ENCODE data around the gene HIPK2. TPM values are rescaled to one million over a fixed set of nuclear protein-coding genes. Genes with fewer than 3 reads are reported as not detected.

Gene HIPK2
- total RNA-seq, 1 donor from 2014 or later, result 29.4 TPM

DNA sequence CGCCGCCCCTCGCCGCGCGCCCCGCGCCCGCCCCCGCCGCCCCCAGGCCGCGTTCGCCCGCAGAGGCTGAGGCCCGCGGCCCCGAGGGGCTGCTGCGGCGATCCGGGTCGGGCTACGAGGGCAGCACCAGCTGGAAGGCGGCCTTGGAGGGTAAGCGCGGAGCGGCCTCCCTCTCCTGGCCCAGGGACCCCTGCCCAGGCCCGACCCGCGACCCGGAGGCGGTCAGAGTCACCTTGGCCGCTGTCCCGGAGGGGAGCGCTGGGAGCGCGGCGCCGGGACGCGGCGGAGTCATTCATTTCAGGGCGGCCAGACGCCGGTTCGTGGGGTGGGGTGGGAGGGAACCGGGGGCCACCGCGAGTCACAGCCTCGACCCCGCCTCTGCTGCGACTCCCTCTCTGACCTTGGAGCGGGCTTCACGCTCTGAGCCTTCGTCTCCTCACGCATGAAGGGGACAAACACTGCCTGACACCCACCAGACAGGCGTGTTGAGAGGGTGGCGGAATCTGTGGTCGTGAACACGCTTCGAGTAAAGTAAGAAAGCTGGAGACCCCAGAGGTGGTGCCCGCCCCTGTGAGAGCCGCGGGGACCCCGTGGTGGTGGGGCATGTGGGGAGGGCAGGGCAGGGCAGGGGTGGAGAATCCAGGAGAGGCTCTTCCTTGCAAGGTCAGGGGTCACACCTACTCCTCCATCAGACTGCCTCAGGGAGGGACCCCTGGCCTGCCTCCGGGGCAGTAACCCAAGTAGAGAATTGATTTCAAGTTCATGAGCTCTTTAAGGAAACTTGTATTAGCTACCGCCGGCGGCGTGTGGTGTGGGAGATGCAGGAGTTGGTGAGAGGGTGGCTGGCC lies 253.6 kb downstream of the HIPK2 start:
- intact Hi-C loops (cut with micrococcal nuclease), result no loop called here

DNA sequence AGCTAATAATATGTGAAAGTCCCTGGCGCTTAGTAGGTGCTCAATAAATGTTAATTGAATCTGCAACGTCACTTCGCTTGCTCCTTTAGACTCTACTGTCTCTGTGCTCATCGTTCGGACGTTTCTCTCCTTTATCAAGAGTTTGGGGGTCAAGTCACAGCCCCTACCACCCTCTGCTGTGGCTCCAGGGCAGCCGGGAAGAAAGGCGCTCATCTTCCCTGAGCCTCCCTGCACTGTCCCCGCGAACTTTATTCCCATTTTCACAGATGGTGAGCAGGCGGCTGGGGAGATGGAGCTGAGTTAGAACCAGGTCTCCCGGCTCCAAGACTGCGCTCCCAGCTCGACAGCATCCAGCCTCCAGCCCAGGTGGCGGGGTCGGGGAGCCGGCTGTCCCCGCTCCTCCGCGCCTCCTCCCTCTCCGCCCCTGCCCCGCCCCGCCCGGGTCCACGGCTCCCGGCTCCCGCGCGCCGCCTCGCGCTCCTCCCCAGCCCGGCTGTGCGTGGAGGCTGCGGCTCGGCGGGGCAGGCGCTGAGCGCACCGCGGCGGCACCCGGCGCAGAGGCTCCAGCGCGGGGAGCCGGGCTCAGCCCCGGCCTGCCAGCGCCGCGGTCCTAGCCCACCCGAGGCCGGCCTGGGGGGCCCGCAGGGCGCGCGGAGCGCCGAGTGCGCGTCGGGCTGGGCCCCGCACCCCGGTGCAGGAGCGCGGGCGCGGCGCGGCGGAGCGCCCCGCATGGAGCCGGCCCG lies 254.4 kb downstream of the HIPK2 start, which contains the start of gene CLEC2L:
CLEC2L (plus strand) TSS at position 487 of the 743 bp plus-strand sequence; CDS start at position 730, 243 bp downstream.
- intact Hi-C loops (cut with micrococcal nuclease), result no loop called here

DNA sequence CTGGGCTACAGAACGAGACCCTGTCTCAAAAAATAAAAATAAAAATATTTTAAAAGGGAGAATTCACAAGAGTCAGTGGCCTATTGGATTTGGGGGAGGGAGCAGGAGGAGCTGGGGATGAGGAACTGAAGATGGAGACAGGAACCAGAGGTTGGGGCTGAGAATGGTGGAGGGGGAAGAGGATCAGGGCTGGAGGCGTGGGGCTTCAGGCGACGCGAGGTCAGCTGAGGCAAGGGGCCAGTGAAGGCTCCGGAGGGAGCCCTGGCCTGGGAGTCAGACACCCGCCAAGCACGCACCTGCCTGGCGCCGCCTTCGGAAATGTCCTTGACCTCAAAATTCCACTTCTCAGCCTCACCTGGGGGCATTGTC lies 255.0 kb downstream of the HIPK2 start:
- intact Hi-C loops (cut with micrococcal nuclease), result no loop called here

DNA sequence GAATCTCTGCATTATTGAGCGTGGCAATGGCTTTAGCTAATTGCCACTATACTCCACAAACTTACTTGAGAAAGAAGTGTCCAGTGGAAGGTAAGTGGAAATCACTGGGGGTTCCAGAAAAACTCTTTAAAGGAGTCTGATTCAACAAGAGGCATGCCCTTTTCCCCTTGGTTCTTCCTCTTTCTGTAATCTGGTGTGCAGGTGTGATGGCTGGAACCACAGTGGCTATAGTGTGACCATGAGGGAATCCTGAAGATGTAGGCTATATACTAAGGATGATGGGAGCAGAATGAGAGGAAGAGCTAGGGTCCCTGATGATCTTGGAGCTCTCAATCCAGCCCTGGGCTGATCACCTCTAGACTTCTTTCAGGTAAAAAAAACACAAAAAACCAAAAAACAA lies 256.4 kb downstream of the HIPK2 start:
- intact Hi-C loops (cut with micrococcal nuclease), result no loop called here

DNA sequence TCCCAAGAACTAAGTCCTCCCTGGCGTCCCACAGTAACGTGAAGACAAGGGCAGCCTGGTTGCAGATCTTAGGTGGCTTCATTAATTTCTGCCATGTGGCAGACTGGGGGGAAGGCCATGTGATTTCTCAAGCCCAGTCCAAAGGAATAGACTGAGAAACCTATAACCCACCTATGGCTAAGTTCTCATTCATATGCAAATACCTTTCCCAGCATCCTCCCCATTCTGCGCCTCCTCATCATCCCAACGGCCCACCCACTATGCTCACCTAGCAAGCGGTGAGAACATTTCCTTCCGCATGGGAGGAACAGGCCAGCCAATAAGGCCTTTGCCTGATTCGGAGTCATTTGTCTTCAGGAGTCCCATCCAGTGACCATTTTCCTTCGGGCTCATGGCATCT lies 262.5 kb downstream of the HIPK2 start:
- intact Hi-C loops (cut with micrococcal nuclease), result no loop called here

Other genes with a start within 250 kb of the HIPK2 start
- 6.0 and 7.2 TPM in 2 replicates for gene TBXAS1, start 51.3 kb upstream of the HIPK2 start, total RNA-seq